ENCODE results near the gene CCR7. TPM values are rescaled to one million over a fixed set of nuclear protein-coding genes. Genes with fewer than 3 reads are reported as not detected.

Gene CCR7
- total RNA-seq, 2 donors from 2014 or later = 0.28 TPM; not detected in 1

- peak overlapping the region; percentile 62 to 70 for H3K27ac ChIP-seq
- H3K4me1 ChIP-seq = peaks cover 0 to 79% of the 10 kb centered on the region in 2 donors
- peak; percentile 57 for DNase-seq (ENCODE audit: low spot score)
- no peaks in the 10 kb centered on the region for H3K9me3 ChIP-seq
- no peak for TF ChIP-seq CTCF (IDR thresholded peaks at IDR 0.05)
- H3K27me3 ChIP-seq = no peaks in the 10 kb centered on the region
- H3K36me3 ChIP-seq = no peaks in the 10 kb centered on the region
- peak overlapping the region in 1 of 2 donors; percentile 8 for H3K4me3 ChIP-seq
Measured at GRCh38 chr17:40557531-40558299, 7.6 kb downstream of the CCR7 start.

- Histone ChIP-seq H3K4me1 (peaks cover 0 to 87% of the 10 kb centered on the region in 2 donors), H3K27ac (peak overlapping the region; percentile 62 to 70), H3K27me3 (no peaks in the 10 kb centered on the region), H3K4me3 (peak overlapping the region in 1 of 2 donors; percentile 8), H3K36me3 (no peaks in the 10 kb centered on the region), H3K9me3 (no peaks in the 10 kb centered on the region)
- no peak for TF ChIP-seq CTCF (IDR thresholded peaks at IDR 0.05)
- no peak for DNase-seq (ENCODE audit: low spot score)
Measured at GRCh38 chr17:40556884-40557414, 8.3 kb downstream of the CCR7 start.

- H3K9me3 ChIP-seq = no peaks in the 10 kb centered on the region
- peak overlapping the region; percentile 62 to 70 for H3K27ac ChIP-seq
- H3K4me3 ChIP-seq = no peak overlapping the region
- no peaks in the 10 kb centered on the region for H3K27me3 ChIP-seq
- no peak for DNase-seq (ENCODE audit: low spot score)
- peaks cover 0 to 94% of the 10 kb centered on the region in 2 donors for H3K4me1 ChIP-seq
- H3K36me3 ChIP-seq = no peaks in the 10 kb centered on the region
- TF ChIP-seq CTCF (IDR thresholded peaks at IDR 0.05) = no peak
Measured at GRCh38 chr17:40556198-40556661, 9.0 kb downstream of the CCR7 start.

- H3K4me3 ChIP-seq = no peak overlapping the region
- H3K27me3 ChIP-seq = no peaks in the 10 kb centered on the region
- no peak for TF ChIP-seq CTCF (IDR thresholded peaks at IDR 0.05)
- peaks cover 0 to 98% of the 10 kb centered on the region in 2 donors for H3K4me1 ChIP-seq
- peak overlapping the region; percentile 70 to 87 for H3K27ac ChIP-seq
- DNase-seq (ENCODE audit: low spot score) = peak; percentile 54
- H3K36me3 ChIP-seq = no peaks in the 10 kb centered on the region
- no peaks in the 10 kb centered on the region for H3K9me3 ChIP-seq
Measured at GRCh38 chr17:40555296-40556190, 9.7 kb downstream of the CCR7 start.

GRCh38 chr17:40554646-40555295 is 10.5 kb downstream of the CCR7 start:
- Histone ChIP-seq H3K27me3 (no peaks in the 10 kb centered on the region), H3K27ac (peak overlapping the region; percentile 83 to 87), H3K36me3 (no peaks in the 10 kb centered on the region), H3K4me3 (no peak overlapping the region), H3K4me1 (peaks cover 0 to 98% of the 10 kb centered on the region in 2 donors), H3K9me3 (no peaks in the 10 kb centered on the region)
- peak; percentile 57 for DNase-seq (ENCODE audit: low spot score)
- no peak for TF ChIP-seq CTCF (IDR thresholded peaks at IDR 0.05)

Measured in right atrium auricular region (tissue), 2 donors.